ENCODE measurements around the gene KSR2.
"Not testable (repeated sequence)": the region's sequence is repeated elsewhere in the genome, so short reads cannot be mapped to it uniquely, and the experiment has no call there.

KSR2 gene

GRCh38 chr12:117821480-117822175 is 147.2 kb downstream of the KSR2 start:
- DNase-seq (ENCODE audit: low read depth in 2 of 2), result no peak

- DNase-seq (ENCODE audit: low read depth in 2 of 2), result no peak
These were observed 148.4 kb downstream of the KSR2 start for GRCh38 chr12:117820216-117820907.

- no peak for DNase-seq (ENCODE audit: low read depth in 2 of 2)
These were observed 149.6 kb downstream of the KSR2 start for GRCh38 chr12:117819160-117819559.

- DNase-seq (ENCODE audit: low read depth in 2 of 2), result no peak
These were observed 150.4 kb downstream of the KSR2 start for GRCh38 chr12:117818400-117818799.

- DNase-seq (ENCODE audit: low read depth in 2 of 2), result no peak
These were observed 159.3 kb downstream of the KSR2 start for GRCh38 chr12:117809509-117809908.

GRCh38 chr12:117807946-117808345 is 160.8 kb downstream of the KSR2 start:
- DNase-seq (ENCODE audit: low read depth in 2 of 2), result no peak

GRCh38 chr12:117807355-117807754 is 161.4 kb downstream of the KSR2 start:
- no peak for DNase-seq (ENCODE audit: low read depth in 2 of 2)

GRCh38 chr12:117805865-117806264 is 162.9 kb downstream of the KSR2 start:
- no peak for DNase-seq (ENCODE audit: low read depth in 2 of 2)

GRCh38 chr12:117803001-117803400 is 165.8 kb downstream of the KSR2 start:
- DNase-seq (ENCODE audit: low read depth in 2 of 2), result no peak

GRCh38 chr12:117800711-117801110 is 168.1 kb downstream of the KSR2 start:
- DNase-seq (ENCODE audit: low read depth in 2 of 2), result not testable (repeated sequence)

- no peak for DNase-seq (ENCODE audit: low read depth in 2 of 2)
These were observed 171.6 kb downstream of the KSR2 start for GRCh38 chr12:117797202-117797601.

GRCh38 chr12:117792877-117793424 is 175.8 kb downstream of the KSR2 start:
- DNase-seq (ENCODE audit: low read depth in 2 of 2), result no peak

- DNase-seq (ENCODE audit: low read depth in 2 of 2), result no peak
These were observed 176.3 kb downstream of the KSR2 start for GRCh38 chr12:117792471-117792870.

- DNase-seq (ENCODE audit: low read depth in 2 of 2), result no peak
These were observed 177.8 kb downstream of the KSR2 start for GRCh38 chr12:117790948-117791347.

- DNase-seq (ENCODE audit: low read depth in 2 of 2), result no peak
These were observed 178.6 kb downstream of the KSR2 start for GRCh38 chr12:117790198-117790597.

GRCh38 chr12:117789195-117789912 is 179.4 kb downstream of the KSR2 start:
- DNase-seq (ENCODE audit: low read depth in 2 of 2), result no peak

- no peak for DNase-seq (ENCODE audit: low read depth in 2 of 2)
These were observed 190.1 kb downstream of the KSR2 start for GRCh38 chr12:117778656-117779055.

GRCh38 chr12:117774941-117775775 is 193.6 kb downstream of the KSR2 start:
- DNase-seq (ENCODE audit: low read depth in 2 of 2), result no peak

GRCh38 chr12:117768860-117769259 is 199.9 kb downstream of the KSR2 start:
- DNase-seq (ENCODE audit: low read depth in 2 of 2), result no peak

GRCh38 chr12:117766008-117766407 is 202.8 kb downstream of the KSR2 start:
- no peak for DNase-seq (ENCODE audit: low read depth in 2 of 2)

GRCh38 chr12:117762143-117762542 is 206.6 kb downstream of the KSR2 start:
- DNase-seq (ENCODE audit: low read depth in 2 of 2), result no peak

Data from stimulated activated CD8-positive, alpha-beta memory T cell treated with anti-CD3 and anti-CD28 coated beads, Interleukin-15, amount 100 ng/mL, for 48 hours (primary cell).